Cerebellar nuclear complex (tissue), 1 donor: ENCODE results near the gene OR7G2.

ENCODE experiments used
- DNase-seq, 2 experiments: peaks; one replicate each; lab custom pipeline; 2025; lab: John Stamatoyannopoulos, UW

OR7G2 gene

GRCh38 chr19:9107375-9107774 is at the start of gene OR7G2:
OR7G2 (minus strand) TSS chr19:9107475; CDS start chr19:9103243, 4,232 bp downstream.
- no peak for DNase-seq

GRCh38 chr19:9156304-9156703 is 49.0 kb upstream of the OR7G2 start:
- no peak for DNase-seq

- no peak for DNase-seq
Observed at GRCh38 chr19:9155591-9155990, 48.3 kb upstream of the OR7G2 start.

GRCh38 chr19:9151367-9151766 is 44.1 kb upstream of the OR7G2 start:
- DNase-seq: no peak

GRCh38 chr19:9150650-9151049 is 43.4 kb upstream of the OR7G2 start:
- DNase-seq: no peak

GRCh38 chr19:9149997-9150396 is 42.7 kb upstream of the OR7G2 start:
- DNase-seq: no peak

- no peak for DNase-seq
Observed at GRCh38 chr19:9148697-9149096, 41.4 kb upstream of the OR7G2 start.

GRCh38 chr19:9146882-9147281 is 39.6 kb upstream of the OR7G2 start:
- no peak for DNase-seq

GRCh38 chr19:9144920-9145319 is 37.6 kb upstream of the OR7G2 start:
- DNase-seq: no peak

- peak in 1 of 2 experiments; percentile 61 for DNase-seq
Observed at GRCh38 chr19:9140159-9140874, 33.0 kb upstream of the OR7G2 start, which contains the start of gene ZNF317. ZNF317 (plus strand) TSS chr19:9140397; CDS start chr19:9156017, 15,620 bp downstream.

GRCh38 chr19:9139609-9140158 is 32.4 kb upstream of the OR7G2 start:
- DNase-seq: no peak

- no peak for DNase-seq
Observed at GRCh38 chr19:9132422-9132821, 25.1 kb upstream of the OR7G2 start.

- DNase-seq: no peak
Observed at GRCh38 chr19:9130965-9131364, 23.7 kb upstream of the OR7G2 start.

- no peak for DNase-seq
Observed at GRCh38 chr19:9128171-9128570, 20.9 kb upstream of the OR7G2 start.

- DNase-seq: no peak
Observed at GRCh38 chr19:9126900-9127405, 19.7 kb upstream of the OR7G2 start, which contains the start of gene OR7G3. OR7G3 (minus strand) TSS chr19:9126950; CDS start chr19:9126950, 0 bp downstream.

GRCh38 chr19:9116547-9116946 is 9.3 kb upstream of the OR7G2 start:
- no peak for DNase-seq

- no peak for DNase-seq
Observed at GRCh38 chr19:9115307-9115813, 8.1 kb upstream of the OR7G2 start, which contains the start of gene OR7G1. OR7G1 (minus strand) TSS chr19:9115763; CDS start chr19:9115763, 0 bp downstream.

- DNase-seq: no peak
Observed at GRCh38 chr19:9109959-9110358, 2.7 kb upstream of the OR7G2 start.

- no peak for DNase-seq
Observed at GRCh38 chr19:9086761-9087160, 20.5 kb downstream of the OR7G2 start, which contains the start of gene OR1M1. OR1M1 (plus strand) TSS chr19:9087061; CDS start chr19:9093245, 6,184 bp downstream.

GRCh38 chr19:9078651-9079050 is 28.6 kb downstream of the OR7G2 start:
- DNase-seq: no peak

- DNase-seq: no peak
Observed at GRCh38 chr19:9076901-9077300, 30.4 kb downstream of the OR7G2 start.

- no peak for DNase-seq
Observed at GRCh38 chr19:9075064-9075949, 32.0 kb downstream of the OR7G2 start.
